8988T (cell line): ENCODE measurements around the gene PI4KA.
A peak's percentile ranks its signal among the peaks of the same experiment; 100 is the strongest.
"Not testable (repeated sequence)": the region's sequence is repeated elsewhere in the genome, so short reads cannot be mapped to it uniquely, and the experiment has no call there.

Experiments used
- DNase-seq: peaks from one replicate; pipeline ENCODE4 v3.0.0; 2011

The PI4KA gene

GRCh38 chr22:20858615-20859416, at the start of gene PI4KA, which contains the start of gene SNAP29:
Gene PI4KA, minus strand, starts transcription at chr22:20858811. Its CDS starts 86 bp downstream, at chr22:20858725.
Gene SNAP29, plus strand, starts transcription at chr22:20859007. Its CDS starts 104 bp downstream, at chr22:20859111.
- peak; percentile 91 for DNase-seq

GRCh38 chr22:20906387-20906767, 47.8 kb upstream of the PI4KA start:
- no peak for DNase-seq

DNA sequence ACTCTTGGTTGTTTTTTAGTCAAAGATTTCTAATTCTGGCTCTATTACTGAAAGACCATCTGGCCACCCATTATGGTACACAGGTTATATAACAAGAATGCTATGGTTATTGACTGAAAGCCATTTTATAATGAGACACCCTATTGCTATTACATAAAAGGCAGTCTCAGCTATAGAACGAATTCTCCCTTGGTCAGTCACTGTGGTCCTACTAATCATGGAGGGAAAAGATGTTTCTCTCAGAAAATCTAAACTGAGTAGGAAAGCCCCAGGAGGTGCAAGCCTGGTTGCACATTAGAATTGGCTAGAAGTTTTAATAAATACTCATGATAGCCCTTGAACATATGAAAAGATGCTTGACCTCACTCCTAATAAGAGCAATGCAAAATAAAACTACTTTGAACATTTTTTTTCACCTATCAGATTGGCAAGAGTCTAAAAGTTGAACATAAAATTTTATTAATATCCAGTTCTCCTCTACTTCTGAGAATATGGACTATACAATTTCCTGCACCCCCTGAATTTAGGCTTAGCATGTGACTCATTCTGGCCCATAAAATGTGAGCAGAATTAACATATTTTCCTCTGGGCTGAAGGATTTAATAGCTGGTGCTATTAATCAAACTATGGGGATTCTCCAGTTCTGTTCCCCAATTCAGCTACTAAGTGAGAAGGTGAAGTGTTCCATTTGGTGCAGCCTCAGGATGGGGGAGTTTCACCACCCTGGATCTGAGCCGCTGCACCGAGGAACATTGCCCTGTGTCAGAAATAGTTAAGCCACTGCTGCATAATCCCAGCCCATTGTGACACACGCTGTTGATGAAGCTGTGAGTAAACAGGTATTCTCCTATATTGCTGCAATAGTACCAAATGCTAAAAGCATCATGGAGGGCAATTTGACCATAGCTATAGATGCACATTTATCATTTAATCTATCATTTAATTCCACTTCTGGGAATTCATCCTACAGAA, 47.1 kb upstream of the PI4KA start:
- no peak for DNase-seq

DNA sequence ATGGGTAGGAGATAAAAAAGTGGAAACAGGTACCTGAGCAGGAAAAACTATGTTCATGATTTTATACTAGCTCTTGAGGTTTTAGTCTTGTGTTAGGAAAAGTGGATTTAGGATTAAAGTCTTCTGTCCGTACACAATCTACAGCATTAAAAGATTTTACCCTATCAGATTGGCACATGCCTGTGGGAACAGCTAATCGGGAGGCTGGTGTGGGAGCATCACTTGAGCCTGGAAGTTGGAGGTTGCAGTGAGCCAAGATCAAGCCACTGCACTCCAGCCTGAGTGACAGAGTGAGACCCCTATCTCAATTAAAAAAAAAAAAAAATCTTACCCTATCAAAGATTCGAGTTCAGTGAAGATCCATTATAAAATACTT, 46.4 kb upstream of the PI4KA start:
- DNase-seq = no peak

DNA sequence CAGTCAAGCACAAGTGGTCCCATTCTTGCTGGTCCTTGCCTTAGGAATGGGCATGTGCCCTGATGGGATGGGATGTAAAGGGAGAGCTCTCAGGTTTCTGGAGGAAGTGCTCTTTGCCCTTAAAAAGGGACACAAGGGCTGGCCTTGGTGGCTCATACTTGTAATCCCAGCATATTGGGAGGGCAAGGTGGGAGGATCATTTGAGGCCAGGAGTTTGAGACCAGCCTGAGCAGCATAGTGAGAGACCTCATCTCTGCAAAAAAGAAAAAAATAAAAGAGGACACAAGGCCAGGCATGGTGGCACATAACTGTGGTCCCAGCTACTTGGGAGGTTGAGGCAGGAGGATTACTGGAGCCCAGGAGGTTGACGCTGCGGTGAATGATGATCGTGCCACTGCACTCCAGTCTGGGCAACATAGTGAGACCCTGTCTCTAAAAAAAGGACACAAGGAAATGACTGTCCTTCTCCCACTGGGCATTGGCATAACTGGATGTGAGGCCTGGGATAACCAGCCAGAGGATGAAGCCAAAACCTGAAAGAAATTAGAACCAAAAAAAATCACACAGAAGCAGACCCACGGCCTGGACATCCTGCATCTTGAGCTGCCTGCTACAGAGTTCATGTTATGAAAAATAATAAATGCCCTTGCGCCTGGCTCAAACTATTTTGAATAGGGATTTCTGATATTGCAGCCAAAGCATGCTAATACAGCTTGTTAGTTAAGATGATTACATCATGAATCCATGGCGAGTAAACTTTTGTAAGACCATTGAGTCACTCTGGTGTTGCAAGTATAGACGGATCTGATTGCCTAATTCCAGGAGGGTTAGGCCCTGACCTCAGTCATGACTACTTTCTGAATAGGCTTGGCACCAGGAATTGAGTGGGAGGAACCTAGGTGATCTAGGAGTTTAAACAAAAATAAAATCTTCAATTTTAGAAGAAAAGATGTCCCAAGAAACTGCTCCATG, 45.7 kb upstream of the PI4KA start:
- DNase-seq = no peak

DNA sequence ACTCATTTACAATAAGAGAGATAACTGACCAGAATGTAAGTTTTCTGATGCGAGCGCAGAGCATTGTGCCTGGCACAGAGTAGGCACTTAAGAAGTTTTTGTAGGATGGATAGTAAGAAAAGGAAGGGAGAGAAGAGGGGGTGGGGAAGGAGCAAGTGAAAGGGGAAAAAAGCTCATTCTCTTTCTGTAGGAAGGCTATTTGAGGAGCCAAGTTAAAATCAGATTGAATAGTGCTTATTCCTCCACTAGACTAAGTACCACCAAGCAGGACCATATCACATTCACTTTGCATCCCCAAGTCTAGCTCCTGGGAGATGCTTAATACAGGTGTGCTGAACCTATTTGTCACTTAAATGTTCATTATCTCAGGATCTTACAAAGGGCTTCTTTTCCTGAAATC, 44.5 kb upstream of the PI4KA start:
- no peak for DNase-seq

DNA sequence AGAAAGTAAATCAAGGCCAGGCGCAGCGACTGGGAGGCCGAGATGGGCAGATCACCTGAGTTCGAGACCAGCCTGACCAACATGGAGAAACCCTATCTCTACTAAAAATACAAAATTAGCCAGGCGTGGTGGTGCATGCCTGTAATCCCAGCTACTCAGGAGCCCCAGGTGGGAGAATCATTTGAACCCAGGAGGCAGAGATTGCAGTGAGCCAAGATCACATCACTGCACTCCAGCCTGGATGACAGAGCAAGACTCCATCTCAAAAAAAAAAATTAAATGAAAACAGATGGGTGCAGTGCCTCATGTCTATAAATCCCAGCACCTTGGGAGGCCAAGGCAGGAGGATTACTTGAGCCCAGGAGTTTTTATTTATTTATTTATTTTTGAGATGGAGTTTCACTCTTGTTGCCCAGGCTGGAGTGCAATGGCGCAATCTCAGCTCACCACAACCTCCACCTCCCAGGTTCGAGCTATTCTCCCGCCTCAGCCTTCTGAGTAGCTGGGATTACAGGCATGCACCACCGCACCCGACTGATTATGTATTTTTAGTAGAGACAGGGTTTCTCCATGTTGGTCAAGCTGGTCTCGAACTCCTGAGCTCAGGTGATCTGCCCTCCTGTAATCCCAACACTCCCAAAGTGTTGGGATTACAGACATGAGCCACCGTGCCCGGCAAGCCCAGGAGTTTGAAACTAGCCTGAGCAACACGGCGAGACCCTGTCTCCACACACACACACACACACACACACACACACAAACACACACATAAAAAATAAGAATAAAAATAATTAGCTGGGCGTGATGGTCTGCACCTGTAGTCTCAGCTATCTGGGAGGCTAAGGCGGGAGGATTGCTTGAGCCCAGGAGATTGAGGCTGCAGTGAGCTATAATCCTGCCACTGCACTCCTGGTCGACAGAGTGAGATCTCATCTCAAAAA, 42.8 kb upstream of the PI4KA start:
- DNase-seq = not testable (repeated sequence)

DNA sequence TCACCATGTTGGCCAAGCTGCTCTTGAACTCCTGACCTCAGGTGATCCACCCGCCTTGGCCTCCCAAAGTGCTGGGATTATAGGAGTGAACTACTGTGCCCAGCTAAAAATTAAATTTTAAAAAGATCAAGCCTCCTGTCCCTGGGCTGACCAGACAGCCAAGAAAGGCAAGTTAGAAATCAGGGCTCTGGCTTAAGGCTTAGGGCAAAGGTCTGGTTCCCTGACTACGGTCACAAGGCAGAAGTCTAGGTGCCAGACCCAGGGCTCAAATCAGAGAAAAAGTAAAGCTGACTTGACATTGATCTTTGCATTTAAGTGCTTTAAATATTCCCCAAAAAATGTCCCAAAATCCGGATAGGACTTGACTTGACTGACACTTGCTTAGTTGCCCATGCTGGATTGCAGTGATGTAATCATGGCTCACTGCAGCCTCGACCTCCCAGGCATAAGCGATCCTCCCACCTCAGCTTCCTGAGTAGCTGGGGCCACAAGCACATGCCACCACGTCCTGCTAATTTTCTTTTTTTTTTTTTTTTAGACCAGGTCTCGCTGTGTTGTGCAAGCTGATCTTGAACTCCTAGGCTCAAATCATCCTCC, 41.3 kb upstream of the PI4KA start:
- no peak for DNase-seq

GRCh38 chr22:20897737-20898136, 39.1 kb upstream of the PI4KA start:
- not testable (repeated sequence) for DNase-seq

- DNase-seq = no peak
Measured at GRCh38 chr22:20890975-20891374, 32.4 kb upstream of the PI4KA start.

GRCh38 chr22:20889904-20890540, 31.4 kb upstream of the PI4KA start:
- DNase-seq = no peak

- no peak for DNase-seq
Measured at GRCh38 chr22:20889025-20889704, 30.6 kb upstream of the PI4KA start.

DNA sequence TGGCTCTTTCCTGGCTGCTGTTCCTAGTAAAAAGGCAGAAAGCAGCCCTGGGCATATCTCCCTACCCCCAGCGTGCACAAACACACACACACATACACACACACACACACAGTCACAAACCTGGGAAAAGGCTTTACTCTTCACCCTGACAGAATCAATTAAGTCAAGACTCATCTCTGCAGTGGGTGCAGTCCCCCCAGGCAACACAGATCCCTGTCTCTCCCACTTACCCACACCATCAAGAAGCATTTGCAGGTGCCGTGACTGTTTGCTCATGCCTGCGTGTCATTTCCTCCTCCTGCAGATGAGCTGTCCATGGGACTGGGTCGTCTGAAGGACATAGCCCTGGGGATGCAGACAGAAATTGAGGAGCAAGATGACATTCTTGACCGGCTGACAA, 28.8 kb upstream of the PI4KA start:
- DNase-seq = no peak

DNA sequence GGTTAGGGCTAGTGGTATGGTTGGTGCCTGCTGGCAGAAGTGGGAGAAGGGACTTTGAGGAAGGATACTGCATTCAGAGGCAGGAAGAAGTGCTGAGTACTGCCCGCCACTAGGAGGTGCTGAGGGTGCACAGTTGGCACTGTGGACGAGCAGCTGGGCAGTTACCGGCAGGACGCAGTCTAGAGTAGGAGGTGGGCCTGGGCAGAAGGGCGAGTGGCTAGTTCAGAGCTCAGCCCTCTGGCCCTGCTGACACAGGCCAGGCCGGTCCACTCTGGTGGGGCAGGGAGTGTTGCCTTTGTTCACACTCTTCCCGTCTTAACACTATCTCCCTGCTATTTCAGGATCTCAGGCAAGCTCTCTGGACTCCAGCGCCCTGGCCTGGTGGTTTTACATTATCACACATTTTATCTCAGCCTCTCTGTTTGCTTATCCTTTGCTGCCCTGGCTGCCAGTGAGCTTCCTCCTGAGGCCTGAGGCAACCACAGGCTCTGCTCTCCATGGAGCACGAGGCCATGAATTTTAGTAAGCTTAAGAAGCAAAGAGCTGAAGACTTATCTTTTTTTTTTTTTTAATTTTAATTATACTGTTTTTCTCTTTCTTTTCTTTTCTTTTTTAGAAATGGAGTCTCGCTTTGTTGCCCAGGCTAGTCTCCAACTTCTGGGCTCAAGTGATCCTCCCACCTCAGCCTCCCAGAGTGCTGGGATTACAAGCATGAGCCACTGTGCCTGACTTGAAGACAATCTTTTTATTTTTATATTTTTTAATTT, 27.1 kb upstream of the PI4KA start:
- peak; percentile 73 for DNase-seq

DNA sequence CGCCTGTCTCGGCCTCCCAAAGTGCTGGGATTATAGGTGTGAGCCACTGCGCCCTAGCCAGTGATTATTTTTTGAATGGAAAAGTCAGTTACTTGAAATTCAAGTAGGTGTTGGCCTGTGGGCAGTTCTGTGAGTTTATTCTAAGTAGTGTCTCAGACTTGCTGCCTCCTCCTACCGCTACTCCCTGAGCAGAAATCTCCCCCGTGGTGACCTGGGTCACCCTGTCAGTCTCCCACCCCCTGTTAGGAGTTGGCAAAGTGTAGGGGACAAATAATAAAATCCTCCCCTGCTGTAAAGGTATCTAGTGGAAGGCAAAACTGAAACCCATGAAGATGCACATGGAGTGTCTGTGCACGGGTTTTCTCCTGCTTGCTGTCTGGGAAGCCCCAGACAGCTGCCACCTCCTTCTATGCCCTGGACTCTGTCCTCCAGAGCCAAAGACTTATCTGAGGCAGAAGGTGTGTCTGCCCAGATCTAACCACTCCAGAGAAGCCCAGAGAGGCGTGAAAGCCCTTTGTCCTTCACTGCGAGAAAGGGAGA, 26.5 kb upstream of the PI4KA start:
- DNase-seq = no peak

GRCh38 chr22:20884454-20884853, 25.8 kb upstream of the PI4KA start:
- DNase-seq = no peak

DNA sequence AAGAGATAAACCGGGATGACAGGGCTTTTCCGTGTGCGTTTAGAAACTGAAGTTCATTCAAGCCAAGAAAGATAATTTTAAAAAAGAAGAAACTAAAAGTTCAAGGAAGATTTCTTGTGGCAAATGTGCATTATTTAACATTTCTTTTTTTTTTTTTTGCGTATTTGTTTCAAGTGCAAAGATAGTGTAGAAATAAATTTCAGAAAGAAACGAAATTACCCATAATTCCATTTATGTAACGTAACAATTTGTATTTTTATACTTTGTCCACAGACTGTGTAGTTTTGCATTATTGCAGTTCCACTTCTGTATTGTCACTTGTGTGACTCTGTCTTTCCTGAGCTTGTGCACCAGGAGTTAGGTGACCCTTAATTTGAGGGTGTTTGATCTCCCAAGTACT, 24.2 kb upstream of the PI4KA start:
- no peak for DNase-seq
